GM19438 (cell line): ENCODE data around the gene PHKA1.
"Not testable (repeated sequence)": the region's sequence is repeated elsewhere in the genome, so short reads cannot be mapped to it uniquely, and the experiment has no call there.

Experiments used
- ATAC-seq: cut with Tn5 transposase; IDR thresholded peaks from one replicate; pipeline ENCODE4 v1.9.1; 2021; ENCODE audit warnings: low read depth; ENCODE audit not compliant: unreplicated experiment

The PHKA1 gene

GRCh38 chrX:72673951-72674350 lies 40.2 kb downstream of the PHKA1 start:
- ATAC-seq = not testable (repeated sequence)

GRCh38 chrX:72669508-72669907 lies 44.6 kb downstream of the PHKA1 start:
- ATAC-seq = not testable (repeated sequence)

- no peak for ATAC-seq
Measured at GRCh38 chrX:72666451-72666850, 47.7 kb downstream of the PHKA1 start.

DNA sequence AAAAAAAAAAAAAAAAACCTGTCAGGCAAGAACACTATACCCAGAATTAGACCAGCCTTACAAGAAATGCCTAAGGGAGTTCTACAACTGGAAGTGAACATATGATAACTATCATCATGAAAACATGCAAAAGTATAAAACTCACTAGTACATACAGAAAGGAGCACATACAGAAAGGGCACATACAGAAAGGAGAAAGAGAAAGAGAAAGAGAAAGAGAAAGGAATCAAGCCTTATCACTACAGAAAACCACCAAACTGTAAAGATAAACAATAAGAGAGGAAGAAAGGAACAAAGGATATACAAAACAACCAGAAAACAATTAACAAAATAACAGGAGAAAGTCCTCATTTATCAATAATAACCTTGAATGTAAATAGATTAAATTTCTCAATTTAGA lies 50.4 kb downstream of the PHKA1 start:
- ATAC-seq = no peak

DNA sequence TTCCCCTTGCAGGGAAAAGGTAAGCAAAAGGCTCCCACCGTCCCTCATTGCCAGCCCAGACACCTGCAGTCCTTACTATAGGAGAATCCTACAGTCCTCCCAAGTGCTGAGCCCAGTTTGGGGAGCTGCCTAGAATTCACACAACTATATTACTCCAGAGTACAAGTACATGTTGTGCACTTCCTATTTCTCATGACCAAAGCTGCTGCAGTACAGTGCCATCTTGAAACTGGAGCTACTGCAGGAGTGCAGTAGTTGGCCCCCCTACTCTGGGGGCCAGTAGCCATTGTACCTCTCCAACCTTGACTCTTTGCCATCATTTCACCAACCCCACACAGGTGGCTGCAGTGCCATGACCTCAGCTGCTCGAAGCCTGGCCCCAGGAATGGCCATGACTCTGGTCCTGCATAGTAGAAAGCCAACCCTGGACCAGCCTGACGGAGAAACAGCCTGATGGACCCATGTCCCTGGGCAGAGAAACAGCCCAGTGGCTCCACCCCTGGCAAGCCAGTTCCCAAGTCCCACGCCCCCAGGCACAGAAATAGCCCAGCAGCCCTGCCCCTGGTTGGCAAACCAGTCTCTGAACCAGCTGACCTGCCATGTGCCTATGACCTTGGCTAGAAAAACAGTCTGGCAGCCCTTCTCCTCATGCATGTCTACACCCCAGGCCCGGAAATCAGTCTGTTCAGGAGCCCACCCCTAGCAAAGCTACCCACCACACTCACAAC lies 51.9 kb downstream of the PHKA1 start:
- ATAC-seq = no peak

DNA sequence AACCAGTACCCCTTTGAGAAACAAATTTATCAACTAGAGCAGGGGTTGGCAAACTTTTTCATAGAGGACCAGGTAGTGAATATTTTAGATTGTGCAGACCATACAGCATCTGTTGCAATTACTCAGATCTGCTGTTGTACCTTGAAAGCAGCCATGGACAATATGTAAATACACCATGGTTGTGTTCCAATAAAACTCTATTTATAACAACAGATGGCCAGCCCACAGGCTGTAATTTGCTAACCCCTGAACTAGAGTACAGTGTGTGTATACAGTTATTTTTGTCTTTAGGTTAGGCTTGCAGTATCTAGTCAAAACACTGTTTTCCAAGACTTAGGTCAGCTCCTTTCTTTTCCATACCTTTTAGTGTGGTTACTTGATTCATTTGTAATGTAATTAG lies 54.4 kb downstream of the PHKA1 start:
- ATAC-seq = no peak

GRCh38 chrX:72652082-72652481 lies 62.0 kb downstream of the PHKA1 start:
- ATAC-seq = no peak

GRCh38 chrX:72644946-72645345 lies 69.2 kb downstream of the PHKA1 start:
- ATAC-seq = no peak

GRCh38 chrX:72641611-72642010 lies 72.5 kb downstream of the PHKA1 start:
- ATAC-seq = no peak

DNA sequence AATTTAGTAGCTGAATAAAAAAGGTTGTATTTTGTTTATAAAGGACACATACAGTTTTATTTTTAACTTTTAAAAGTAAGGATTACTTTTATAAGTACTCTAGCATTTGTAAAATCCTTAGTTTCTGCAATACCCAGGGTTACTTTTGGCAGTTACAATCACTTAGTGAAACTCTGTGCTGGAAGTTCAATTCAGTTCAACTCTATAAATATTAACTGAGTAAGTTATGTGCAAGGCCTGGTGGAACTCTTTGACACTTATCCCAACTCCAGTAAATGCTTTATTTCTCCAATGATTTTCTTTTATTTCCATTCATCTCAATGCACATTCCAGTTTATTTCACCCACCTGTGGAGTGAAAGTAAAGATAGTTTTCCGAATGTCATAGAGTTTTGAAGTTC lies 78.2 kb downstream of the PHKA1 start:
- ATAC-seq = no peak

DNA sequence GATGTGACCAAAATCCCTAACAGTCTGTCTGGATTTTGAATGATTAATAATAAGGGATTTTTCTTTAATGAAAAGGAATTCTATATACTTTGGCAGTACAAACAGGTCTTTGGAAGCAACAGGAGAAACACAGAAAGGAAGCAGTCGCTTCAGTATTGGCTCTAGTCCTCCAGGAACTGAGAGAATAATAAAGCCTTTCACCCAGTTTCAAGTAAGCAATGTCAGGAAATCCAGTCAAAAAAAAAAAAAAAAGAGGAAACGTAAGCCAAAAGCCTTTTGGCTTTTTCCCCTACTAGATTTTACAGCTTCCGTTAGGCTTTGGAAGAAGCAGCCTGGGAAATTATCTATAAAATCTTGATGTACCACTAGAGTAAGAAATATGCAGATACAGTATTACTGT lies 79.8 kb downstream of the PHKA1 start:
- ATAC-seq = no peak

GRCh38 chrX:72630185-72630584 lies 83.9 kb downstream of the PHKA1 start:
- ATAC-seq = no peak

DNA sequence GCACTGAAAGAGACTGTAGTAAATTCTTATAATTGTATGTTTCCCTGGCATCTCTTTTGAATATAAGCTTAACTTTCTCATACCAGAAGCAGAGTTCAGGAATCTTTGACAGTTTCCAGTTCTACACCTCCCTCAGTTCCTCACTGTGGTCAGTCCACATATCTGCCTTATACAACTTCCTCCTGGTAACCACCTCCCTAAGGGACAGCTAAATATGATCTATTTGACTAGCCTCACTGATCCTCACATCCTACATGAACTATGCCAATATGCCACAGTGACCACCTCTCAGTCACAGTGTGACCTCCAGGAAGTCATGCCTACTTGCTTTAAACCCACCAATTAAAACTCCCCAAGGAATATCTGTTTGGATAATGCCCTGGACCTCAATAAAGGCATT lies 89.9 kb downstream of the PHKA1 start:
- ATAC-seq = no peak

DNA sequence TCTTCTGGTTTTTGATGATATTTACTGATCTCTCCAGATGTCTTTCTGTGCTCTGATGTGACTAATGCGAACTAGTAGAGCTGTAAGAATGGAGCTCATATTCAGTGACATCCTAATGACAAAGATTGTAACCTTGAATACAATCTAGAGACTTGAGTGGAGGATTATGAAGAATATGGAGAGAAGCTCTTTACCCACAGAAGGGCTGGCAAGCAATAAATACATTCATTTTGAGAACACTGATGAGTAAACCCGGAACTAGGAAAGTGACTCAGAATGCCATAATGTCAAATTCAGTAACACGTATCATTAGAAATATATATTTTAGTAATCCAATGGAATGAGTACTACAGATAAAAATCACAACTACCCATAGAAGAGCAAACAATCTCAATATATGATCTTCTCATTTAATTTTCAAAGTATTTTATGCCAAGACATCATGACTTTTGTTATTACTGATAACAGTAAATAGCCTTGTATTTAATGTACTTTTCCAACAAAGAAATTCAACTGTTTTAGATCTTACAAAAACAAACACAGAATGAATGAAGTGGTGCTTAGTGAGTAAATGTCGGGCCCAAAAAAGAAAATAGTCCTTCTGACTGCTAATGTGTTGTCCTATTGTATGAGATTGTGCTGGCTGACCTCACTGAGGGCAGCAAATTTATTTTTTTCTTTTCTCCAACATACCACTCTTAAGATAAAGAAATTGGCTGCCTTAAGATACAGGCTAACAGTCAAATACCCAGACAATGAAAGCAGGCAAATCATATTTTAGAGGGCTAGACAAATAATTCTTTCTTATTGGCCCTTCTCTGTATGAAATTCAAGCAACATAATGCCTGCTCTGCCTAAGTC lies 92.3 kb downstream of the PHKA1 start:
- ATAC-seq = peak; percentile 57

- peak; percentile 14 for ATAC-seq
Measured at GRCh38 chrX:72621163-72621562, 92.9 kb downstream of the PHKA1 start.

- ATAC-seq = no peak
Measured at GRCh38 chrX:72620550-72621145, 93.5 kb downstream of the PHKA1 start.

GRCh38 chrX:72609313-72609712 lies 104.8 kb downstream of the PHKA1 start:
- ATAC-seq = no peak

DNA sequence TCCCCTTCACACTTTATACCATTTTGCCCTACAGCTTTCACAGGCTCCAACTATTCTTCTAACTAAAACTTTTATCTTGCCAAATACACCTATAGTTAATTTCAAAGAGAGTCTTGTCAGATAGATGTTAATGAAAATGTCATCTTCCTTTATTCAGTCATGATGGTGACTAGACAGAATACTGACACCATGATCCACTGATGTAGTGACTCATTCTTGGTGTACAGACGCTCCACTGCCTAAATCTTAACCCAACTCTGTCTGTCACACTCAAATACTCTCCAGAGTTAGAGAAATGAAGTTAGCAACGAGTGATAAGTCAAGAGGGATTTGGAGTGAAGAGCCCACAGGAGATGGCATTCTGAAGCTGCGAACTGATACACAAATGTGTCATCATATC lies 109.4 kb downstream of the PHKA1 start:
- ATAC-seq = no peak

DNA sequence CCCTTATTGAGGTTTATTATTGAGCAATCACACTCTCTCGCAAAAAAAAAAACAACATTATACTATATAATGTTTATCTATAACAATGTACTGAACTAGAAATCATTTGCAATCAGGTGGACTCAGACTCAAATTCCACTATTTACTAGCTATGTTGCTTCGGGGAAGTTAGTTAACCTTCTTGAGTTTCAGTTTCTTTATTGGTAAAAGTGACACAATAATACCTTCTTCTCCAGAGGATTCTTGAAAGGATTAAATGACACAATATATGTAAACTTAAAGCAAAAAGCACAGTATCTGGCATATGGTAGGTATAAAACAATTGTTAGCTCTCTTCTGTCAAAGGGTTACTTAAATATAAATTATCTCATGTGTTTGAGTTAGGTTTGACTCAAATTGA lies 110.0 kb downstream of the PHKA1 start:
- no peak for ATAC-seq

- not testable (repeated sequence) for ATAC-seq
Measured at GRCh38 chrX:72591038-72591437, 123.1 kb downstream of the PHKA1 start.

DNA sequence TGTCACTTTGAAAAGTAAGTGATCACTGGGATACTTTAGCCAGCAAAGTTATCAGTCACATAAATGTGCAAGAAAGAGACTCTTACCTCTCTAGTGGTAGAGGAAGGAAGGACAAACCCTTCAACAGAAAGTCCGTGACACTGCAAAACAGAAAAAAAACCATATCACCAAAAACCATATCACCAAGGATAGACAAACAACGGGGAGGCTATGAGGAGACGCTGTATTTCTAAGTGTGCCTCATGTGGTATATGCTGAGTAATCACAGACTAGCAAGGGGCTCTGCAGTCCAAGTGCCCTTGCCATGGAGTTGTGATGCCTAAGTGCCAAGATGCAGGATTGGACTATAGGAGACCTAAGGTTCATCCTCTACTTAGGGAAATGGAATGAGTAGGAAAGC lies 129.9 kb downstream of the PHKA1 start:
- ATAC-seq = no peak
